CD4-positive, alpha-beta T cell treated with Interleukin-10 for 1 hour (primary cell): ENCODE data around the gene RHBDL3.
A peak's percentile ranks its signal among the peaks of the same experiment; 100 is the strongest.

Experiments used
- DNase-seq: peaks from one replicate; pipeline ENCODE4 v3.0.0-alpha.2; 2020

RHBDL3 gene

GRCh38 chr17:32267690-32268205 lies 2.1 kb downstream of the RHBDL3 start:
- peak; percentile 13 for DNase-seq

DNA sequence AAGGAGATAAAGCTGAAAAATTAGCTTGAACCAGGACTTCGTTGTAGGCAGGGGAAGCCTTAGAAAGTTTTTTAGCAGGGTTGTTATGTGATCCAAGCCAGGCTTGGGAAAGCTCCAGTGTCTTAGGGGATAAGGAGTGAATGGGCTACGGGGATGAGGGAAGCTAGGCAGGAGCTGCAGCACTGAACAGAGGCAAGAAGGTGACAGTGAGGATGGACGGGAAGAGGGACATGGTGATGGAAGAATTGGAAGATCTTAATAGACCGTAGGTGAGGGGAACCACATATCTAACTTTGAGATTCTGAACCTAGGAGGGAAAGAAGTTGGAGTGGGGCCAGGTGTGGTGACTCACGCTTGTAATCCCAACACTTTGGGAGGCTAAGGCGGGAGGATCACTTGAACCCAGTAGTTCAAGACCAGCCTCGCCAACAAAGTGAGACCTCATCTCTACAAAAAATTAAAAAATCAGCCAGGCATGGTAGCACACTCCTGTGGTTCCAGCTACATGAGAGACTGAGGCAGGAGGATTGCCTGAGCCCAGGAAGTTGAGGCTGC lies 3.2 kb downstream of the RHBDL3 start:
- no peak for DNase-seq

GRCh38 chr17:32269377-32269776 lies 3.7 kb downstream of the RHBDL3 start:
- no peak for DNase-seq

GRCh38 chr17:32271844-32272243 lies 6.2 kb downstream of the RHBDL3 start:
- no peak for DNase-seq

DNA sequence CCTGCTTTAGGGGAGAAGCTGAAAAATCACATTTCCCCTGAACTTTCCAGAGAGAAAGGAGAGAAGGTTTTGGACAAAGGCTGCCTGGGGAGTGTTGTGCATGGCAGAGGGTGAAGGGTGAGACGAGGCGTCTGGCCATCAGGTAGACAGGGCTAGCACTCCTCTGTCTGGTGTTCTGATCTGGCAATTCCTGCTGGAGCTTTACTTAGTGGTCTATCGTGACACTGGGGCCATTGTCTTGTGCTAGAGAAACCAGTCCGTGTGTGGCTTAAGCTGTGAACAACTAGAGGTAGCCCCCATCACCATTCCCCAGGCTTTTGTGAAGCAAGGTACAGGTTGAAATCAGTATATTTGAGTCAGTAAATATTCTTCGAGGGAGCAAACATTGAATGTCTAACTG lies 8.5 kb downstream of the RHBDL3 start:
- DNase-seq = no peak

DNA sequence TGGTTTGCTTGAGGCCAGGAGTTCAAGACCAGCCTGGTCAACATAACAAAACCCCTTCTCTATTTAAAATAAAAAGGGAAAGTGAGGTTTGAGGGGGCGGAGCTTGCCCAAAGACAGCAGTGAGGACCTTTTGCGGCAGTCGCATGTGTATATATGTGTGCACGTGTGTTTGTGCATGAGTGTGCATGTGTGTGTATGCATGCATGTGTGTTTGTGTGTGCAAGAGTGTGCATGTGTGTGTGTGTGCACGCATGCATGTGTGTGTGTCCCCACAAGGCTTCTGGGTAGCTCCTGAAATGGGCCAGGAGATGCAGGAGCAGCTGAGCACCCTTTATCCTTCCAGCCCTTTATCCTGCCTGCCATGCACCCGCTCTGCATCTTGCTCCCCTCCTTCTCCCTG lies 9.0 kb downstream of the RHBDL3 start:
- no peak for DNase-seq

- DNase-seq = no peak
Observed at GRCh38 chr17:32275060-32276042, 9.7 kb downstream of the RHBDL3 start.

DNA sequence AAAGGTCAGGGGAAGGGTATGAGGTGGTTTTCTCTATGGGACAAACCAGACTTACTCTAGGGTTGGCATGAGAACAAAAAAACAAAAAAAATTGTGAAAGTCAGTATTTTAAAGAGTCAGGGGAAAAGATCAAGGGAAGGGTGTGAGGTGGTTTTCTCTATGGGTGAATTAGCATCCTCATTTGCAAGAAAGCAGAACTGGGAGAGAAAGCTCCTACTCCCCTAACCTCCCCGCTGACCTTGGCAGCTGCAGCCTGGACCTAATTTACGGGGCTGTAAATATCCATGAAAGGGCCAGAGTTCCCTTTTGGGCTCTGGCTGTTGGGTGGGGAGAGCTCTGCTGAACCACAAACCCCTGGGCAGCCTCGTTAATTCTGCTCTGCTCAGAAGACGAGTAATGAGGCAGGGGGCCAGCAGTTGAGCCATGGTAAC lies 10.6 kb downstream of the RHBDL3 start:
- DNase-seq = no peak

DNA sequence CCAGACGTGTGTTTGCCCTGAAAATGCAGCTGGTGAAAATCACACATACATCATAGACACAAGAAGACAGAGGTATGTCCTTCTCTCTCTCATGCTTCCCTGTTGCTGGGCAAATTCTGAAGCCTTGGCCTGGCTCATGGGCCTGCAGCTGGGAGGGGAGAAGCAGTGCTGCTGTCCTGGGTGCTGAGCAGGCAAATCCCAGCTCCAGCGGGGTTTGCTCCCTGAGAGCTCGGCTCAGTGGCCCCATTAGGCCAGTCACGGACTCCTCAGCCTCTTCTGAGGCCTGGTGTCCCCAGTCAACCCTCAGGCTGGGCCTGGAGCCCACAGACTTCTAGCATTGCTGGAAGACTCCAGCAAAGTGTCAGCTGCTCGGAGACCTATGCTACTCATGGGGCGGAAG lies 11.7 kb downstream of the RHBDL3 start:
- no peak for DNase-seq

DNA sequence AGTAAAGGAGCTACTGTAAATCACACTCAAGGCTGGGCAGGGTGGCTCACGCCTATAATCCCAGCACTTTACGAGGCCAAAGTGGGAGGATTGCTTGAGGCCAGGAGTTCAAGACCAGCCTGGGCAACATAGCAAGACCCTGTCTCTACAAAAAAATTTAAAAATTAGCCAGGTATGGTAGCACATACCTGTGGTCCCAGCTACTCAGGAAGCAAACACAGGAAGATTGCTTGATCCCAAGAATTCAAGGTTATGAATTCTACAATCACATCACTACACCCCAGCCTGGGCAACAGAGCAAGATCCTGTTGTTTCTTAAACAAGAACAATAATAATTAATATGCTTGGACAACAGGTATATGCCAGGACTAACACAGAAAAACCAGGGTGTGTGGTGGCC lies 13.2 kb downstream of the RHBDL3 start:
- no peak for DNase-seq

GRCh38 chr17:32279891-32280716 lies 14.5 kb downstream of the RHBDL3 start:
- no peak for DNase-seq

- no peak for DNase-seq
Observed at GRCh38 chr17:32281011-32281451, 15.4 kb downstream of the RHBDL3 start.

DNA sequence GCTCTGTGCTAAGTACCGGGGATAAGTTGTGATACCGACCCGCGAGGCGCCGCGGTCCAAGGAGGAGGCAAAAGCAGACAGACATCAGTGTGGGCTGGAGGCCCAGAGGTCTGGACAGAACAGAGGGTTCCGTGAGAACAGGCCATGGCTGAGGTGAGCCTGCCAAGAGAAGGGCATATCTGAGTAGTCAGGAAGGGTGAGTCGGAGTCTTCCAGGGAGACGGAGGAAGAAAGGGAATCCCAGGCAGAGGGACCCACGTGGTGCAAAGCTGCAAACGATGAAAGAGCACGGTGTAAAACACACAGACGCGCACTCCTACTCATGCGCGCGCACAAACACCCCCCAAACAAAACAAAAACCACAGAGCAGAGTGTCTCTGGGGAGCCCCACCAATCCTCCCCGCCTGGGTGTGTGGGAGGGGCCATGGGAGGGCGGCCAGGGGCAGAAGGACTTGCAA lies 18.1 kb downstream of the RHBDL3 start:
- no peak for DNase-seq

DNA sequence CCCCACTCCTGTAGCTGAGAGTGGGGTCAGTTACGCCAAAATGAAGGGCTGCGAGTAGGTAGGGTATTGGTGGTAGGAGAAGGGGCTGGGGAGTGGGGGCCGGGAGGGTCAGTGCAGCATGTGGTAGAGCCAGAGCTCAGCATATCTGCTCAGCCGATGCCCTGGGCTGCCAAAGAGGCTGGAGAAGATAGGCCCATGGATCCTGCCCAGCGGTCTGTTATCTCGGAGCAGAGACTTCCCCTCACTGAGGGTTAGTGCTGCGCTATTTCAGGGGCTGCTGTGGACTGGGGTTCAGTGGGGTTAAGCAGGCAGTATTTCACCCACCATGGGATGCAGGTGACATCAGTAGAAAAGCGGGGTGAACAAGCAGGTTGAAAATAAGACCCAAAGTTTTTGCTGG lies 19.7 kb downstream of the RHBDL3 start:
- DNase-seq = no peak

GRCh38 chr17:32285746-32286517 lies 20.3 kb downstream of the RHBDL3 start:
- DNase-seq = no peak

- no peak for DNase-seq
Observed at GRCh38 chr17:32286518-32286900, 20.9 kb downstream of the RHBDL3 start.

DNA sequence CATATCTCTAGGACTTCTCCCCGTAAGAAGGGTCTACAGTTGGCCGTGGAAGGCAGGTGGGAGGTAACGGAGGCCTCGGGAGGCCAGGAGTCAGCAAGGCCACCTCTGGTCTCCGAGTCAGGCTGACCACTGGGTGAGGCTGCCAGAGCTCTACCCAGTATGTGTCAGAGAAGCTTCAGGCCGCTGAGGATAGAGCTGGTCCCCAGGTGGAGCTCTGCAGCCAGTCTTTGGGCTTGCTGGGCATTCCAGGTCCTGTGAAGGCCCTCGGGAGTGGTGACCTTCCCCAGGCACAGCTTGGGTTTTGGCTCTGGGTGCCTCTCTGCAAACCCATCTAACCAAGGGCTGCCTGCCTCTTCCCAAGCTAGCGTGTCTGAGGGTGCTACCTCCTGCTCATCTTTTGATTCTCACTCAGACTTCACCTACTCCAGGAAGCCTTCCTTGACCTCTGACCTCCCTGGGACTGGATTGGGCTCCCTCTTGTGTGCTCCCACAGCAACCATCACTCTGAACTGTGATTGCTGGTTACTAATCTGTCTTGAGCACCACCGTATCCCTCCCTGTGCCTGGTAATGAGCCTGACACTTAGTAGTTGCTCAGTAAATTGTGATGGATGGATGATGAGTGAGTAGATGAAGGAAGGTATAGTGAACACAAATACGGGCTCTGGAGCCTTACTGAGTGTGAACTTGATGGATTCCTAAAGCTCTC lies 22.3 kb downstream of the RHBDL3 start:
- DNase-seq = no peak

GRCh38 chr17:32288615-32289014 lies 23.0 kb downstream of the RHBDL3 start:
- DNase-seq = no peak

DNA sequence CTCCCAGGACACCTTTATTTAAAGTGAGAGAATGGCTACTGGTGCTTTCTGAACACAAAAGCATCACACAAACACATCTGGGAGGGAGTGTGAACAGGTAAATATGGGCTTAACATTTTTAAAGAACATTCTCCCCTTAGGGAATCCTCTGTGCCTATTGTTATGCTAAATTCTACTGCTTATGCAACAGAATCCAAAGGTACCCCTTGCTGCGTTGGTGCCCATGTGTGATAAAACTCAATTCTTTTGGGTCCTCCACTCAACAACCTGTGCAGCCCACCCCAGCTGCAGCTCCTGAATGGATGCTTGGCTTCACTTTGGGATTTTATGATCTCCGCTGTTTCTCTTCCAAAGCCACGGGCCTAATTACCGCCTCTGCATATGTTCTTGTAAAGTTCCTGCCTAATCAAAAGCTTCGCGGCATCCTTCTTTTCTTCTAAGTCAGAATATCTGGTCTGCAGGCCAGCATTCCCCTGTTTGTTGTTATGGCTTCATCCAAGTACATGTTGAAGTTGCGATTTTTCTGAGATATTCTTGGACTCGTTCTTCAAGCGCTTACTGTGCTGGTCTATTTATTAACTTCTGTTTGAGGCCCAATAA lies 23.9 kb downstream of the RHBDL3 start:
- no peak for DNase-seq

GRCh38 chr17:32292094-32292493 lies 26.5 kb downstream of the RHBDL3 start:
- no peak for DNase-seq

- DNase-seq = no peak
Observed at GRCh38 chr17:32297424-32297823, 31.8 kb downstream of the RHBDL3 start.
